Measurements from ENCODE around the gene CDH5. TPM values are rescaled to one million over a fixed set of nuclear protein-coding genes. Genes with fewer than 3 reads are reported as not detected.

Gene CDH5
- total and polyA plus RNA-seq, 8 donors: 3.4 to 10.2 (median 5.4) TPM

GRCh38 chr16:66373667-66374066, 7.2 kb downstream of the CDH5 start:
- 78 to 83% methylated on average over 5 of the region's 5 CpGs for WGBS, 2 donors
- ATAC-seq: no peak
- intact Hi-C loops (cut with DNase I): no loop called here
- Histone ChIP-seq H3K27ac (no peak overlapping the region), H3K4me3 (no peak overlapping the region), H3K36me3 (no peaks in the 10 kb centered on the region), H3K4me1 (no peaks in the 10 kb centered on the region), H3K27me3 (no peaks in the 10 kb centered on the region), H3K9me3 (no peaks in the 10 kb centered on the region)
- no peak for FAIRE-seq
- TF ChIP-seq CTCF (IDR thresholded peaks at IDR 0.05): no peak
- DNase-seq: no peak

- 60 to 63% methylated on average over 7 of the region's 7 CpGs for WGBS, 2 donors
- DNase-seq (no peak), ATAC-seq (no peak), FAIRE-seq (no peak)
- Histone ChIP-seq H3K4me3 (no peak overlapping the region), H3K27ac (no peak overlapping the region), H3K4me1 (no peaks in the 10 kb centered on the region), H3K27me3 (no peaks in the 10 kb centered on the region), H3K9me3 (no peaks in the 10 kb centered on the region), H3K36me3 (no peaks in the 10 kb centered on the region)
- intact Hi-C loops (cut with DNase I): no loop called here
- no peak for TF ChIP-seq CTCF (IDR thresholded peaks at IDR 0.05)
These were observed 7.7 kb downstream of the CDH5 start for GRCh38 chr16:66374176-66374575.

GRCh38 chr16:66375451-66375850, 9.0 kb downstream of the CDH5 start:
- ATAC-seq: no peak
- H3K9me3 ChIP-seq: no peaks in the 10 kb centered on the region
- no peak overlapping the region for H3K27ac ChIP-seq
- TF ChIP-seq CTCF (IDR thresholded peaks at IDR 0.05): no peak
- intact Hi-C loops (cut with DNase I): no loop called here
- WGBS, 2 donors: 80 to 86% methylated on average over 9 of the region's 9 CpGs
- FAIRE-seq: no peak
- no peaks in the 10 kb centered on the region for H3K36me3 ChIP-seq
- H3K27me3 ChIP-seq: no peaks in the 10 kb centered on the region
- H3K4me3 ChIP-seq: no peak overlapping the region
- DNase-seq: no peak
- no peaks in the 10 kb centered on the region for H3K4me1 ChIP-seq

DNA sequence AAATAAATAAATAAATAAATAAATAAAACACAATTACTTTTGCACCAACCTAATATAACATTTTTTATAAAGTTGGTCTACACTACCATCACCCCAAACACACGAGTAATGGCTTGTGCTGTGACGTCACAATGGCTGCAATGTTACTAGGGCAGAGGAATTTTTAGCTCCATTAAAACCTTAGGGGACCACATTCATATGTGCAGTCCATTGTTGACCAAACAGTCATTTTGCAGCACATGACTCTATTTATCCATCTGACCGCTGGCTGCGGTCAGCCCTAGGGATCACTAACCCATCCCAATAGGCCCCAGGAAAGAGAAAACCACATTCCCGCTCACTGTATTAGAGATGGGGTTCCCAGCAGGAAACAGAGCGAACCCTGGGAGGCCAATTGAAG, 9.6 kb downstream of the CDH5 start:
- DNase-seq (no peak), FAIRE-seq (no peak), ATAC-seq (no peak)
- no peak for TF ChIP-seq CTCF (IDR thresholded peaks at IDR 0.05)
- Histone ChIP-seq H3K4me1 (no peaks in the 10 kb centered on the region), H3K4me3 (no peak overlapping the region), H3K27ac (no peak overlapping the region), H3K27me3 (no peaks in the 10 kb centered on the region), H3K9me3 (no peaks in the 10 kb centered on the region), H3K36me3 (no peaks in the 10 kb centered on the region)
- WGBS, 2 donors: 91 to 94% methylated on average over 6 of the region's 6 CpGs
- intact Hi-C loops (cut with DNase I): no loop called here

DNA sequence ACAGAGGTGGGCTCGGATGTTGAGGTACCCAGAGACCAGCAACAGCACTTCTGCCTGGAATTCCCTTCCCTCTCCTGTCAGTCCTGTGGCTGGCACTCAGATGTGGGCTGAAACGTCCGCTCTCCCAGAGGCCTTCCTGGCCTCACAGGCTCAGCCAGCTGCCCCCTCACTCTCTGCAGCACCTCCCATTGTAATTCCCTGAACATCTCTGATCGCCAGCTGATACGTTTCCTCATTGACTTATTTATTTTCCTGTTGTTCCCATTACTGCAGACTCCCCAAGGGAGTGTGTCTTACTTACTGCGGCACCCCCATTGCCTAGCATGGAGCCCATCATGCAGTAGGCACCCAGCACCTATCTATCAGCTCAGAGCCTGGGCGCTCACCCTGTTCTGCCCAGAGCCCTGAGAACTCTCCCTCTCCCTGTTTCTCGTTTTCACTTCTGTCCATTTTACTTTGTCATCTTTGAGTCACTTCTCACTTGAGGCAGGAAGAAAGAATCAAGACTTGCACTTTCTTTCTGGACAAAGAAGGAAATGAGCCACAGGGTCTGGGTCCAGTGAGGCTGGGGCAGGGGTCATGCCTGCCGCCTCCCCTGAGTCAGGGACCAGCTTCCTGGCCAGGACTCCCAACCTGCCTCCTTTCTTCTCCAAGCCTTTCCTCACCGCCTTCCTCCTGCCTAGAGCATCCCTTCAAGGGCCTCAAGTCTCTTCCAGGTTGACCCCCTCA, 10.2 kb downstream of the CDH5 start:
- Histone ChIP-seq H3K27me3 (no peaks in the 10 kb centered on the region), H3K9me3 (no peaks in the 10 kb centered on the region), H3K4me1 (no peaks in the 10 kb centered on the region), H3K27ac (no peak overlapping the region), H3K4me3 (no peak overlapping the region), H3K36me3 (no peaks in the 10 kb centered on the region)
- FAIRE-seq (no peak), ATAC-seq (no peak), DNase-seq (no peak)
- TF ChIP-seq CTCF (IDR thresholded peaks at IDR 0.05): no peak
- 81 to 90% methylated on average over 10 of the region's 10 CpGs for WGBS, 2 donors
- intact Hi-C loops (cut with DNase I): no loop called here
